Gastrocnemius medialis (tissue), 4 donors: Measurements from ENCODE around the gene ACAA2. TPM values are rescaled to one million over a fixed set of nuclear protein-coding genes. Genes with fewer than 3 reads are reported as not detected.

Source experiments
- ATAC-seq, 2 donors: fragments of 150-250 bp; one replicate each; pipeline ENCODE4 v1.9.1; 2016
- DNase-seq, 2 donors: peaks; one replicate each; pipeline ENCODE4 v3.0.0-alpha.2; 2019
- H3K27ac ChIP-seq, 4 donors: fragments of 200-600 bp; sonication (generic); 1 replicate in 1 of 4; 2 replicates in 3 of 4; pipeline ENCODE4 v1.5.1; 2016 to 2018; ENCODE audit warnings: mild to moderate bottlenecking in 2 of 4, moderate library complexity in 1 of 4
- H3K27me3 ChIP-seq, 3 donors: fragments of 200-600 bp; sonication (generic) in 2 of 3; 1 replicate in 1 of 3; 2 replicates in 2 of 3; pipeline versions ENCODE4 v1.5.1 to v1.6.0; 2016 to 2019; ENCODE audit warnings: mild to moderate bottlenecking in 1 of 3, moderate library complexity in 1 of 3
- H3K36me3 ChIP-seq, 2 donors: fragments of 200-600 bp; sonication (generic) in 1 of 2; one replicate each; pipeline ENCODE4 v1.5.1; 2017 to 2018
- H3K4me1 ChIP-seq, 2 donors: fragments of 200-600 bp; sonication (generic) in 1 of 2; one replicate each; pipeline ENCODE4 v1.5.1; 2016 to 2017; ENCODE audit warnings: mild to moderate bottlenecking in 2 of 2
- H3K4me3 ChIP-seq, 4 donors: fragments of 200-600 bp; sonication (generic) in 3 of 4; 1 replicate in 1 of 4; 2 replicates in 3 of 4; pipeline ENCODE4 v1.5.1; 2016 to 2019; ENCODE audit warnings: mild to moderate bottlenecking in 2 of 4
- H3K9me3 ChIP-seq, 3 donors: fragments of 200-600 bp; sonication (generic) in 2 of 3; 1 replicate in 1 of 3; 2 replicates in 2 of 3; pipeline ENCODE4 v1.5.1; 2016 to 2019
- CTCF ChIP-seq, 5 experiments: fragments of 450-650 bp in 3 of 5; fragments of 200-600 bp in 2 of 5; sonication (generic) in 2 of 5; IDR thresholded peaks in 4 of 5; conservative IDR thresholded peaks in 1 of 5; 1 replicate in 4 of 5; 2 replicates in 1 of 5; pipeline ENCODE4 v1.5.1; 2016 to 2019; ENCODE audit warnings: antibody characterized with exemption in 5 of 5, mild to moderate bottlenecking in 3 of 5, moderate library complexity in 3 of 5
- POLR2A ChIP-seq, 2 donors: fragments of 450-650 bp; IDR thresholded peaks; one replicate each; pipeline ENCODE4 v1.6.1; 2017; ENCODE audit warnings: antibody characterized with exemption in 2 of 2, mild to moderate bottlenecking in 2 of 2, moderate library complexity in 2 of 2
- in situ Hi-C, 4 donors: fragments of 200-750 bp; cut with MboI; loops; one replicate each; pipeline versions ENCODE4 v1.15.0 to v1.8.0; 2017; ENCODE audit warnings: low sequenced_read_pairs in 4 of 4
- intact Hi-C: fragments of 100-400 bp; cut with DNase I; formaldehyde crosslinking; loops from one replicate; pipeline ENCODE4 v1.15.1; 2023; ENCODE audit warnings: low total_unique reads
- total RNA-seq, 4 donors: library from RNA; depleted of rRNA; stranded (reverse); fragments of >200 nt; gene quantifications; one replicate each; pipeline versions ENCODE4 v1.1.0 to v1.2.3, GENCODE V29; 2016

ACAA2 gene
- total RNA-seq, 4 donors from 2014 or later: 73.7 to 95.7 (median 79.6) TPM

- in situ Hi-C loops: no loop called here
- Histone ChIP-seq H3K27me3 (no peaks in the 10 kb centered on the region), H3K27ac (no peak overlapping the region), H3K4me1 (no peaks in the 10 kb centered on the region), H3K36me3 (no peaks in the 10 kb centered on the region), H3K9me3 (no peaks in the 10 kb centered on the region), H3K4me3 (no peak overlapping the region)
- TF ChIP-seq POLR2A (IDR thresholded peaks at IDR 0.05) (no peak), CTCF (IDR thresholded peaks at IDR 0.05 in 4 of 5, conservative IDR thresholded peaks at IDR 0.05 in 1 of 5) (no peak)
- no peak for DNase-seq
- no peak for ATAC-seq
- intact Hi-C loops: no loop called here
These were observed 70.2 kb downstream of the ACAA2 start for GRCh38 chr18:49743117-49743567.

GRCh38 chr18:49742316-49743116 is 70.8 kb downstream of the ACAA2 start:
- no peak overlapping the region for H3K27ac ChIP-seq
- in situ Hi-C loops (no loop called here), intact Hi-C loops (no loop called here)
- H3K27me3 ChIP-seq: no peaks in the 10 kb centered on the region
- ATAC-seq (no peak), DNase-seq (no peak)
- TF ChIP-seq CTCF (IDR thresholded peaks at IDR 0.05 in 4 of 5, conservative IDR thresholded peaks at IDR 0.05 in 1 of 5): no peak
- no peak for TF ChIP-seq POLR2A (IDR thresholded peaks at IDR 0.05)
- H3K4me3 ChIP-seq: no peak overlapping the region
- H3K9me3 ChIP-seq: no peaks in the 10 kb centered on the region
- H3K4me1 ChIP-seq: no peaks in the 10 kb centered on the region
- no peaks in the 10 kb centered on the region for H3K36me3 ChIP-seq

- ATAC-seq (no peak), DNase-seq (no peak)
- Histone ChIP-seq H3K4me3 (no peak overlapping the region), H3K27me3 (peaks cover 0 to 3% (median 0%) of the 10 kb centered on the region in 3 donors), H3K9me3 (no peaks in the 10 kb centered on the region), H3K36me3 (no peaks in the 10 kb centered on the region), H3K4me1 (no peaks in the 10 kb centered on the region), H3K27ac (no peak overlapping the region)
- in situ Hi-C loops (no loop called here), intact Hi-C loops (no loop called here)
- TF ChIP-seq POLR2A (IDR thresholded peaks at IDR 0.05): no peak
- no peak for TF ChIP-seq CTCF (IDR thresholded peaks at IDR 0.05 in 4 of 5, conservative IDR thresholded peaks at IDR 0.05 in 1 of 5)
These were observed 74.1 kb downstream of the ACAA2 start for GRCh38 chr18:49739275-49739674.

GRCh38 chr18:49738721-49739120 is 74.6 kb downstream of the ACAA2 start:
- H3K4me3 ChIP-seq: no peak overlapping the region
- in situ Hi-C loops (no loop called here), intact Hi-C loops (no loop called here)
- H3K27ac ChIP-seq: no peak overlapping the region
- H3K9me3 ChIP-seq: no peaks in the 10 kb centered on the region
- no peak for ATAC-seq
- no peak for DNase-seq
- H3K36me3 ChIP-seq: no peaks in the 10 kb centered on the region
- no peaks in the 10 kb centered on the region for H3K4me1 ChIP-seq
- TF ChIP-seq CTCF (IDR thresholded peaks at IDR 0.05 in 4 of 5, conservative IDR thresholded peaks at IDR 0.05 in 1 of 5): no peak
- TF ChIP-seq POLR2A (IDR thresholded peaks at IDR 0.05): no peak
- peaks cover 0 to 3% (median 0%) of the 10 kb centered on the region in 3 donors for H3K27me3 ChIP-seq
